Measurements from ENCODE around the gene ABCB8.

- TF ChIP-seq ZNF384 (IDR thresholded peaks at IDR 0.05) (no peak), HDGF (IDR thresholded peaks at IDR 0.05; ENCODE audit: borderline replicate concordance) (no peak), NFRKB (IDR thresholded peaks at IDR 0.05) (no peak), FOXM1 (IDR thresholded peaks at IDR 0.05; ENCODE audit: borderline replicate concordance) (no peak), CTBP1 (IDR thresholded peaks at IDR 0.05; ENCODE audit: borderline replicate concordance) (no peak)
Measured at GRCh38 chr7:151023232-151023631, 5.0 kb upstream of the ABCB8 start.
